ENCODE data around the gene ALDH1L2. TPM values are rescaled to one million over a fixed set of nuclear protein-coding genes. Genes with fewer than 3 reads are reported as not detected.
"Not testable (repeated sequence)": the region's sequence is repeated elsewhere in the genome, so short reads cannot be mapped to it uniquely, and the experiment has no call there.

Gene ALDH1L2
- polyA plus RNA-seq, 1 donor = 6.5 TPM

GRCh38 chr12:104985206-104985605 is 99.1 kb downstream of the ALDH1L2 start:
- no peak for DNase-seq (ENCODE audit: low read depth)

- not testable (repeated sequence) for DNase-seq (ENCODE audit: low read depth)
These were observed 106.6 kb downstream of the ALDH1L2 start for GRCh38 chr12:104977688-104978087.

GRCh38 chr12:104976703-104977102 is 107.6 kb downstream of the ALDH1L2 start:
- no peak for DNase-seq (ENCODE audit: low read depth)

GRCh38 chr12:104975587-104976343 is 108.5 kb downstream of the ALDH1L2 start:
- DNase-seq (ENCODE audit: low read depth) = no peak

- DNase-seq (ENCODE audit: low read depth) = no peak
These were observed 109.5 kb downstream of the ALDH1L2 start for GRCh38 chr12:104974626-104975290.

- no peak for DNase-seq (ENCODE audit: low read depth)
These were observed 111.0 kb downstream of the ALDH1L2 start for GRCh38 chr12:104973250-104973649.

- DNase-seq (ENCODE audit: low read depth) = no peak
These were observed 113.0 kb downstream of the ALDH1L2 start for GRCh38 chr12:104971306-104971705.

Other genes starting within 250 kb of the ALDH1L2 start
- gene SLC41A2, start 126.2 kb downstream of the ALDH1L2 start, polyA plus RNA-seq (ENCODE audit: insufficient read length) = 2.2 TPM
- 11.4 TPM for gene NOPCHAP1, start 98.1 kb downstream of the ALDH1L2 start, polyA plus RNA-seq (ENCODE audit: insufficient read length)
- gene WASHC4, start 23.3 kb upstream of the ALDH1L2 start, polyA plus RNA-seq (ENCODE audit: insufficient read length) = 33.0 TPM
- 28.5 TPM for gene APPL2, start 151.7 kb upstream of the ALDH1L2 start, polyA plus RNA-seq (ENCODE audit: insufficient read length)
- 4.9 TPM for gene C12orf75, start 246.2 kb upstream of the ALDH1L2 start, polyA plus RNA-seq (ENCODE audit: insufficient read length)

All from forelimb muscle (tissue), 1 donor.